NOMO-1 treated with dmso at 0.1 percent for 144 hours (cell line): ENCODE data around the gene SLTM.
A peak's percentile ranks its signal among the peaks of the same experiment; 100 is the strongest.
"Not testable (repeated sequence)": the region's sequence is repeated elsewhere in the genome, so short reads cannot be mapped to it uniquely, and the experiment has no call there.

Experiments used
- DNase-seq: peaks from one replicate; lab custom pipeline; 2025; ENCODE audit not compliant: unreplicated experiment; lab: John Stamatoyannopoulos, UW

The SLTM gene

DNA sequence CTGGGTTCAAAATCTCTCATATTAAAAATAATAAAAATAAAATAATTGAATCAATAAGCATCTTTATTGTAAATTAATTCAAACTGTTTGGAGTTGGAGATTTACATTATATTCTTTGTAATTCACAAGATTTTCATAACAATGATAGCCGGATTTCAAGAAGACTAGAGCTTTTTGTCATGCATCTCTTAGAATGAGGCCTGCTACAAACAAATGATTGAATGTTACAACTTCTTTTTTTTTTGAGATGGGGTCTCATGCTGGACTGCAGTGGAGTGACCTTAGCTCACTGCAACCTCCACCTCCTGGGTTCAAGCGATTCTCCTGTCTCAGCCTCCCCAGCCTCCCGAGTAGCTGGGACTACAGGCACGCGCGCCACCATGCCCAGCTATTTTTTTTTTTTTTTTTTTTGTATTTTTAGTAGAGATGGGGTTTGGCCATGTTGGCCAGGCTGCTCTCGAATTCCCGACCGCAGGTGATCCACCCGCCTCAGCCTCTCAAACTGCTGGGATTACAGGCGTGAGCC is 3.5 kb downstream of the SLTM start:
- no peak for DNase-seq

DNA sequence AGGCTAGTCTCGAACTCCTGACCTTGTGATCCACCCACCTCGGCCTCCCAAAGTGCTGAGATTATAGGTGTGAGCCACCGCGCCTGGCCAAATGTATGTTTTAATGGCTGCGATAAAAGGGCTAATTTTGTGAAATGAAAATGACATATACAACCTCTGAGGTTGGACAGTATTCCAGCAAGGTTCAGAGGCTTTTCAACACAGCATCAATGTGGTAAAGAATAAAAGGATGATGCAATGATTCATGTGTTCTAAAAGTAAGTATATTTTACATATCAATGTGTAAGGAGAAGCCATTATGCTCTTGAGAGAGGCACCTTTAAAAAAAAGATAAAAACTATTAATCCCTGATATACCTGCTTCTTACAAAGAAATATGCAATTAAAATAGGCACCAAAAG is 6.7 kb downstream of the SLTM start:
- no peak for DNase-seq

DNA sequence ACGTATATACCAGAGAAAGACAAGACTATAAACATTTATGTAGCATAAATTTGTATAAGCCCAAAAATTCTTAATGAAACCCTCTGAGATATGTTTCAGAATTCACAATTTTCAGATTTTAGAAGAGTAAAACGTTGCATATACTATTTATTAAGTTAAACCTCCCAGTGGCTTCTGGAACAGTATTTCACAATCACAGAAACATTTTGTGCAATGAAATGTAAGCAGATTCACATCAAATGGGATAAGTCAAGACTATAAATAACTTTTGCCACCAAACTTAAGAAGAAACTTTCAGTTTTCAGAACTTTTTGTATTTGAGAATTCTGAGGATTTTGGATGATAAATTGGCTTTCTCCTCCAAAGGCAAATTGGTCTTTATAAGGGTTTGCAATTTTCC is 9.2 kb downstream of the SLTM start:
- no peak for DNase-seq

DNA sequence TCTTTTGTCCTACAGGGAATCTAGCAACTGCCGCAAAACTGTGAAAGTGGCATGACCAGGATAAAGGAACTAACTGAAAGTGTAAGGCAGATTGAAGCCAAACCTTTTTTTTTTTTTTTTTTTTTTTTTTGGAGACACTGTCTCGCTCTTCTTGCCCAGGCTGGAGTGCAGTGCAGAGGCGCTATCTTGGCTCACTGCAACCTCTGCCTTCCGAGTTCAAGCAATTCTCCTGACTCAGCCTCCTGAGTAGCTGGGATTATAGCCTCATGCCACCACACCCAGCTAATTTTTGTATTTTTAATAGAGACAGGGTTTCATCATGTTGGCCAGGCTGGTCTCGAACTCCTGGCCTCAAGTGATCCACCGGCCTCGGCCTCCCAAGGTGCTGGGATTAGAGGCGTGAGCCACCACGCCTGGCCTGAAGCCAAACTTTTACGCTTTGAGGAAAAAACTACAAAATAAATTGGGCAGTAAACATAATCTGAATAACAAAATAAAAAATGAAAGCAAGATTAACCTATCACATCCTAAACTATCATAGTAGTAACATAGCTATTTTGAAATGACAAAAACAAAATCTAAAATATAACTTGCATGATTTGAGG is 9.7 kb downstream of the SLTM start:
- DNase-seq: no peak

DNA sequence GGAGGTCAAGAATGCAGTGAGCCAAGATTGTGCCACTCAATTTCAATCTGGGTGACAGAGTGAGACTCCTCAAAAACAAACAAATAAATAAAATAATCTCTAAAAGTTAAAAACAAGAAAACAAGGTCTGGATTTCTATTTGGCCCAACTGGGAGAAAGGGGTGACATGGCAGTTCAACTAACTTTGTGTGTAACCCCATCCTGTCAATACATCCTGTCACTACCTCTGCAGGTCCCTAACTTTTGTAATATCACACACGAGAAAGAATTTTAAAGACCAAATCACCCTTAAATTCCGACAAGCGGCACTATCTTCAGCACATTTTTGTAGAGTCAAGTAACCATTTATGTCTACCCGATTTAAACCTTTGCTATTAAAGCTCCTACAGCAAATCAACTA is 10.2 kb downstream of the SLTM start:
- DNase-seq: no peak

DNA sequence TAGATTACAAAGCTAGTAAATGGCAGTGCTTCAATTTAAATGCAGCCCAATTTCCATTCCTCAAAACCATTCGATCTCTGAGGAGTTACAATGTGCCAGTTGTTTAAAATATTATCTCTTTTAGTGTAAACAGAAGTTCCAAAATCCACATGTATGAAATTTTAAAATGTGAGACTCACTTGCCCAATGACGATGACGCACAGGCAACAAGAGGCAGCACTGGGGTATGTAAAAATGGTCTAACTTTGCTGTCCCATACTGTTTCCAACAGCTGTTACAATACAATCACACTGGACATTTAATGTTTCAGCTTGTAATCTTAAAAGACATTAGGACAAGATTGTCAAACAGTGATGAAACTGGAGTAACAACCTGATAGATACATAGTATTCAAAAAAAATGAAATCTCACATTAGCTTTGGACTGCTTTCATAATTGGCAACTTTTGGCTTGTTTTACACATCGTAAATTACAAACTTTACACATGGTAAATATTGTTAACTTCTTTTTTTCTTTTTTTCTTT is 12.2 kb downstream of the SLTM start:
- no peak for DNase-seq

DNA sequence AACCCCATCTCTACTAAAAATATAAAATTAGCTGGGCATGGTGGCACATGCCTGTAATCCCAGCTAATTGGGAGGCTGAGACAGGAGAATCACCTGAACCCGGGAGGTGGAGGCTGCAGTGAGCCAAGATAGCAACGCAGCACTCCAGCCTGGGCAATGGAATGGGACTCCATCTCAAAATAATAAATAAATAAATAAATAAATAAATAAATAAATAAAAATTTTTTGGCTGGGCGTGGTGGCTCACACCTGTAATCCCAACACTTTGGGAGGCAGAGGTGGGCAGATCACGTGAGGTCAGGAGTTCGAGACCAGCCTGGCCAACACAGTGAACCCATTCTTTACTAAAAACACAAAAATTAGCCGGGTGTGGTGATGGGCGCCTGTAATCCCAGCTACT is 13.0 kb downstream of the SLTM start:
- DNase-seq: not testable (repeated sequence)

DNA sequence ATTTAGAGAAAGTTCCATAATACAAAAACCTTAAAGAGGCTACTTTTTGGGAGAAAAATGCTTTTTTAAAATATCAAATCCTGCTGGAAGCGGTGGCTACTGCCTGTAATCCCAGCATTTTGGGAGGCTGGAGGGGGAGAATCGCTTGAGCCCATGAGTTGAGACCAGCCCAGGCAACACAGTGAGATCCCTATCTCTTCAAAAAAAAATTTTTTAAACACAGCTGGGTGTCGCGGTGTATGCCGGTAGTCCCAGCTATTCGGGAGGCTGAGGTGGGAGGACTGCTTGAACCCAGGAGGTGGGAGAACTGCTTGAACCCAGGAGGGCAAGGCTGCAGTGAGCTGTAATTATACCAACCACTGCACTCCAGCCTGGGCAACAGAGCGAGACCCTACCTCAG is 14.2 kb downstream of the SLTM start:
- DNase-seq: no peak

DNA sequence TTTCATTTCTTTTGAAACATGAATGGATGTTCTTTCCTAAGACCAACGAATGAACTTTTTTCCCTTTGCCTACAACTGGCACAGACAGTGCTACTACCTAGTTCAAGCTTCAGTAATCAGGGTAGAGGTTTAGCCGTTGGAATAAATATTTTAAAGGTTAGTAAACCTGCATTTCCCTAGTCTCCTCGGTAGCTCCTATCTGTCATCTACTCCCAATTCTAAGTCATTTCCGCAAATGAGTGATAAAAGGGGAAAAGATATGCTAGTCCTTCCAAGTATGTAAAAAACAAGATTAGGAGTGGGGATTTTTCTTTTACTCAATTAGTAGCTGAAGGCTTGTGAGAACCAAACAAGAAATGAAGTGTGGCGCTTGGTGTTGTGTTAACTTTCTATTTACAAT is 15.2 kb downstream of the SLTM start:
- DNase-seq: no peak

DNA sequence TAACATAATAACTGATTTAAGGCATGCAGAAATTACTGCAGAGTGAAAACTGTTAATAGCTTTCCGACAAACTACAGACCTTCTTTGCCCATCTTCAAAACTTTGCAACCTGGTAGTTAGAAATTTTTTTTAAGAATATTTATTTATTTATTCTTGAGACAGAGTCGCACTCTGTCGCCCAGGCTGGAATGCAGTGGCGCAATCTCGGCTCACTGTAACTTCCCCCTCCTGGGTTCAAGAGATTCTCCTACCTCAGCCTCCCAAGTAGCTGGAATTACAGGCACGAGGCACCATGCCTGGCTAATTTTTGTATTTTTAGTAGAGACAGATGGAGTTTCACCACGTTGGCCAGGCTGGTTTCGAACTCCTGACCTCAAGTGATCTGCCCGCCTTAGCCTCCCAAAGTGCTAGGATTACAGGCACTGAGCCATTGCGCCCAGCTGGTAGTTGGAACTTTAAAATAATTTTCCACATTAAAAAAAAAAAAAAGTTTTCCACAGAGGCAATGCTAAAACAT is 15.8 kb downstream of the SLTM start:
- DNase-seq: not testable (repeated sequence)

DNA sequence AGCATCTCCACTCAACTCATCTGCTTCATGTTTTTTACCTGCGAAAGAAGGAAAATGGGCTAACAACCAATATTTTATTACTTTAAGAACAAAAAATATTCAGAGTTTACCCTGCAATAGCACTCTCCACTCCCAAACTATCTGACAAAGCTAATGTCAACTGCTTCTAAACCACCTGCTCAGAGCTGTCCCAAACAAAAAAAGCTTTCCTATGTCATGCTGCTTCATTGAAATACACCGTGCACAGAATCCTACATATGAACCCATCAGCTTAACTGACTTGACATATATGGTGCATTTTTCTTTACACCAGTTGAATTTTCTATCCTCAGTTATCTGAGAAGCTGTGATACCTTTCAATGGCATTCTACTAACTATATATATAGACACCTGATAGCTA is 16.5 kb downstream of the SLTM start:
- no peak for DNase-seq

DNA sequence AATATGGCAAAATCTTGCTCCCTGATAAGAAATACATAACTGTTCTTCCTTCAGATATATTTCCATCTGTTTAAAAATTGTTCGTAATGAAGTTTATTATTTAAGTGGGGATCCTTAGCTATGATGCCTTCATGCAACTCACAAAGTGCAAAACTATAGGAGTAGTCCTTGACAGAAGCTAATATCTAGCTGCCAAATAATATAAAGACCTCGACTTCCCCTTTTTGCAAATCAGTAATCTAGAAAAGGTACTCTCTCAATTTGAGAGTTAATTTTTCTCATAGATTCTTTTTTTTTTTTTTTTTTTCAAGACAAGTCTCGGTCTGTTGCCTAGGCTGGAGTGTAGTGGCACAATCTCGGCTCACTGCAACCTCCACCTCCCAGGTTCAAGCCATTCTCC is 23.0 kb downstream of the SLTM start:
- DNase-seq: no peak

DNA sequence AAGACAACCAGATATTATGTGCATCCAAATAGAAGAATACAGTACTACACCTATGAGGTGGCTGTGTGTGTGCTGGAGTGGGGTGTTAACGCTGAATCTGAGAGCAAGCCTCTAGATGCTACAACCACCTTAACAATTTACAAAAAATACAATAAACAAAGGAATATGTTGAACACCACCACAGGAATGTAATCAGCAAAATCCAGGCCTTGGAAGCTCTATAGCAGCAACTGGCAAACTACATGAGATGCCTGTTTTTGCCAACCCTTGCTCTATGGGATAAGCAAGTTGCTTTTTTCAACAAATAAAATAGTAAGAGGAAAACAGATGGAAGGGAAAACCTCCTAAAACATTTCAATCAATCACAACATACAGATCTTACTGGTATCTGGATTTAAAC is 23.9 kb downstream of the SLTM start:
- no peak for DNase-seq

DNA sequence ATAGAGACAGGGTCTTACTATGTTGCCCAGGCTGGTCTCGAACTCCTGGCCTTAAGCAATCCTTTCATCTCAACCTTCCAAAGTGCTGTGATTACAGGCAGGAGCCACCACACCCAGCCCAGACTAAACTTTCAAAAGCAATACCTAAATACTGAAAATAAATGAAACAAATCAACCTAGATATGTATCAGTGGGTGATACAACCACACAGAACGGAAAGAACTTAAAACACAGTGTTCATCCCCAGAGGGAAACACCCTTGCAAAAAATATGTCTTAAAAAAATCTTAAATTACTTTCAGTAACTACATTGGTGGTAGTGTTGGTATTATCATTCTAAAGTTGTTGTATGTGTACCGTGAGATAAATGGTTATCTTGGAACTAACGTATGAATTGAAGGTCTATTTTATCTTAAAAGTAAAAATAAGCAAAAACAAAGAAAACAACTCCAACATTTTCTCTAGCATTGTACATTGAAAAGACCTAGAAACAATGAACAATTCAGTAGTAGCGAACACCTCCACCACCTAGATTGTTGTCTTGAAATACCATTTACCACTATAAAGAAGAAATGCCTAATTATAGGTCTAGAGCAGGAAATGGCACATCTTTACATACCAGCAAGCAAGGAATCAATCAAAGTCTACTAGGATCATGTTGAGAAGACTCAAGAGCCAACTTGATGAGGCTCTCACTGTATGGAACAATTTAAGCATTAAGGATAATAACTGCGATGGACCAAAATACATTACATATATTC is 24.7 kb downstream of the SLTM start:
- no peak for DNase-seq

DNA sequence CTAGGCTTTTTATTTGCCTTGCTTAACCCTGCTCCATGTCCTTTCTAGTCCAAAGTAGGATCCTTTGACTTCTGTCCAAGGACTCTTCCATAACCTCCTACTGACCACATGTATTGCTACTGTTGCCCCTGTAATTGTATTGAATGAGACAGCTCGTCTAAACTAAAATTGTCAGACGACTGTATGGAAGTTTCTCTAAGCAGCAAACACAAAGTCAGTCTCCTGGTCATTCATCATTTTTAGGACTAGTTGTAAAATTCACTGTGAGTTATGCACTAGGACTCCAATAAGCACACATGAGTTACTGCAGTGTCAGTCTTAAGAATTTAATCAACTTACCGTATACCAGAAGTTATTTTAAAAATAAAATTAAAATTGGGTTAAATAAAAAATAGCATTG is 32.8 kb downstream of the SLTM start:
- no peak for DNase-seq

DNA sequence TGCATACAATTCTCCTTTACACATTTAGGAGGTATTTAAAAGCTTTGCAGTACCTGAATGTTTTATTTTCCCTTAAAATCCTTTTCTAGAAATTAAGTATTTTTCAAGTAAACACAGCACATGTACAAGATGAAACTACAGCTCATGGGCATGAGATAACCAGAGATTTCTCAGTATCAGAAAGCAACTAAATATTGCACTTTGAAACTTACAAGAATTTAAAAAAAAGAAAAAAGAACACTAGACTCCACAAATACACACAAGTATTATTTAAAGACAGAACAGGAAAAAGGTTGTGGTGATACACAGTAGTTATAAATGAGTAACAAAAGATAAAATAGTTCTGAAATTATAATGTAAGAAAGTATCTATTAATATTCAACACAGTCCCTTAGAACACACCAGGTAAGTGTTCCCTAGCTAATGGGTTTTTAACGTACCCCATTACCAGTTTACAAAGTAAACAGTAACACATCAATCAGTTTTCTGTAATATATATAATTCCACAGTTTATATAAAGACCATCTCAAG is 35.3 kb downstream of the SLTM start:
- no peak for DNase-seq

DNA sequence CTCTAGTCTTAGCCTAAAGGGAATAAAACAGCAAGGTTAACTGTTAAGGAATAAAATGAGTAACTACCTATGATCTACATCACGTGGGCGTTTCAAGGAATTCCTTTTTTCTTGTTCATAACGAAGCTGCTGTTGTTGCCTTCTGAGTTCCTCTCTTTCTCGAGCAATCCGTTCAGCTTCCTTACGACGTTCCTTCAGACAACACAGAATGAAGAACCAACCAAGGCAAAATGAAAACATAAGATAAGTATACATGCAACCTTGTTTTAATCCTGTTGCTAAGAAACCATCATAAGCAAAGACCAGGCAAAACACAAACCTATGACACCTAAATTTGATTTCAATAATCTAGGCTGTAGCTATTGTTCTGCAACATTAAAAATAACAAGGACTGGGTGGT is 44.1 kb downstream of the SLTM start:
- DNase-seq: no peak

DNA sequence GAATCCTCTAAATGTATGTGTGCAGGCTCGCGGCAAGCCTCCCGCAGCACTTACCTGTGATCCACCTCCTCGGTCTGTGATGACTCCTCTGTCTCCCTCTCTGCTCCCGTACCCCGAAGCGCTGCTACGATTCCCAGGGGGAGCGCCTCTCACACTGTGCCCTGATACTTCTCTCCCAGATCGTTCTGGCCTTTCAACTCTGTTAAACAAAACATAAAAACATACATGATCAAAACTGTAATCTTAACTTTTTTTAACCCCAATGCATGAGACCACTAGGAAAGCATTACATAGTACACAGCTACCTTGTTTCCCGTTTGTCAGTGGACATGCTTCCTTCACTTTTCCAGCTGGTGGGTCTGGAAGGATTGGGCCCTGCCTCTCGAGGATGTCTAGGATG is 46.6 kb downstream of the SLTM start:
- DNase-seq: no peak

DNA sequence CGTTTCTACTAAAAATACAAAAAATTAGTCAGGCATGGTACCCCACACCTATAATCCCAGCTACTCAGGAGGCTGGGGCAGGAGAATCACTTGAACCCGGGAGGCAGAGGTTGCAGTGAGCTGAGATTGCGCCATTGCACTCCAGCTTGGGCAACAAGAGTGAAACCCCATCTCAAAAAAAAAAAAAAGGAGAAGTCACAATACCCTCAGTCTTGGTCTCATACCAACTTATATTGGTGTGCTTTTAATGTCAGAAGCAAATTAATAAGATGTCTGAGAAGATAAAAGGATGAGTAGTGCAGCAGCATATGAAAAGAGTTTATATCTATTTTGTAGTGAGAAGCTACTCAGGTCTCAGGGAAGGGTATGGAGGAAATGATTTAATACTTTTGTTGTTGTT is 49.6 kb downstream of the SLTM start:
- DNase-seq: peak; percentile 34

DNA sequence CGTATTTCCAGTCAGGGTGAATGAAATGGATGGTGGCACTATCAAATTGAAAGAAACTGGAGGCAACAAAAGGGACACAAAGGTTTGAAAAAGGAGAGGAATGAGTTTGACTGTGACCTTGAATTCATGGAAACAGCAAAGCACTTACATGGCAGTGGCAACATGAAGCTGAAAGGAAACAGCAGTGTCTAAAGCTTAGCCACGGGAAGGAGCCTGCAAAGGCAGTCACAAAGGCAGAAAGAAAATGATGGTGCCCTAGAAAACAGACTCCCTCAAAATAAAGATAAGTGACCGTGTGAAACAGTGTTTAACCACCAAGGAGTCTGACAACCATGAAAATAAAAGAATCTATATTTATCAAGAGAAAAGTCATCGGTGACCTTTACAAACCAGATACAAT is 51.2 kb downstream of the SLTM start:
- DNase-seq: no peak

DNA sequence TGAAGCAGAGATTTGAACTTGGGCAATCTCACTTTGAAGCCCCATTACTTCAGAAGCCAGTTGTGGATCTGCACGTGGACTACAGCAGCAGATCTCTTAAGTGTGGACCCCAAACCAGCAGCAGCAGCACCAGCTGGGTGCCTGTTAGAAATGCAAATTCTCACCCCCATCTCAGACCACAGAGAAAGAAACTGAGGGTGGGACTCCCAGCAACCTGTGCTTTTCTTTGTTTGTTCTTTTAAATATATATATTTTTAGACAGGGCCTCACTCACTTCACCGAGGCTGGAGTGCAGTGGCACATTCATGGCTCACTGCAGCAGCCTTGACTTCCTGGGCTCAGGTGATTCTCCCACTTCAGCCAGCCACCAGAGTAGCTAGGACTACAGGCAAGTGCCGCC is 53.2 kb downstream of the SLTM start:
- no peak for DNase-seq
